K562 (cell line): Measurements from ENCODE around the gene FLII. TPM values are rescaled to one million over a fixed set of nuclear protein-coding genes. Genes with fewer than 3 reads are reported as not detected.

Experiments
- CEBPG ChIP-seq, 3 experiments: fragments of 200-800 bp in 1 of 3; sonication (Bioruptor generic) in 1 of 3; sonication (generic) in 1 of 3; formaldehyde crosslinking in 1 of 3; IDR thresholded peaks in 2 of 3; conservative IDR thresholded peaks in 1 of 3; 2 replicates each; pipeline versions ENCODE4 v1.6.1 to v1.8.0; 2016 to 2022; ENCODE audit warnings: missing compliant biosample characterization in 2 of 3, missing genetic modification characterization in 2 of 3, mild to moderate bottlenecking in 1 of 3, missing genetic modification reagents in 1 of 3
- GMEB1 ChIP-seq: fragments of 250-450 bp; sonication (Bioruptor Pico); IDR thresholded peaks from 2 replicates; pipeline ENCODE4 v1.4.0; 2020; ENCODE audit warnings: mild to moderate bottlenecking
- HOMEZ ChIP-seq: fragments of 250-450 bp; sonication (Bioruptor Pico); IDR thresholded peaks from 2 replicates; pipeline ENCODE4 v1.4.0; 2020; ENCODE audit warnings: mild to moderate bottlenecking, moderate library complexity
- SAP30 ChIP-seq: fragments of 200-600 bp; sonication (generic); IDR thresholded peaks from 2 replicates; pipeline ENCODE4 v1.6.1; 2012; ENCODE audit warnings: borderline replicate concordance, low read depth, mild to moderate bottlenecking, moderate library complexity, low read length, control low read depth, inconsistent platforms; ENCODE audit not compliant: insufficient read depth, poor library complexity, severe bottlenecking
- SIRT6 ChIP-seq: IDR thresholded peaks from one replicate; pipeline ENCODE4 v1.6.1; 2012; ENCODE audit warnings: low read depth, mild to moderate bottlenecking, control low read depth, inconsistent platforms, low read length, moderate library complexity
- SMAD4 ChIP-seq: fragments of 250-450 bp; sonication (Bioruptor Pico); conservative IDR thresholded peaks from 2 replicates; pipeline ENCODE4 v1.8.0; 2021; ENCODE audit warnings: inconsistent platforms, mild to moderate bottlenecking, moderate library complexity
- STAT6 ChIP-seq: sonication (generic); formaldehyde crosslinking; IDR thresholded peaks from 2 replicates; pipeline ENCODE4 v1.8.1; 2023; ENCODE audit warnings: mild to moderate bottlenecking, missing genetic modification reagents
- ZC3H4 ChIP-seq: sonication (generic); formaldehyde crosslinking; IDR thresholded peaks from 2 replicates; pipeline ENCODE4 v1.9.0; 2021; ENCODE audit warnings: missing genetic modification reagents, borderline replicate concordance
- polyA plus RNA-seq, 8 experiments: library from polyadenylated mRNA; depleted of rRNA in 4 of 8; stranded (reverse) in 5 of 8; unstranded in 3 of 8; fragments of >200 nt; fragmentation: Nextera tagmentation in 2 of 8; fragmentation: Illumina TruSeq in 1 of 8; extraction: Ambion mirVana in 2 of 8; extraction: Trizol in 1 of 8; gene quantifications; 2 replicates each; pipeline versions ENCODE4 v1.2.1 to v1.2.3, GENCODE V29; 2011 to 2014; ENCODE audit warnings: inconsistent platforms in 1 of 8, missing spikeins in 1 of 8
- total RNA-seq, 7 experiments: library from RNA; depleted of rRNA in 6 of 7; stranded (reverse); fragments of >200 nt in 6 of 7; fragmentation: Illumina TruSeq in 2 of 7; extraction: Trizol in 2 of 7; gene quantifications; 2 replicates each; pipeline versions ENCODE4 v1.2.1 to v1.2.3, GENCODE V29; 2011 to 2021; ENCODE audit warnings: low replicate concordance in 1 of 7

FLII gene
- total and polyA plus RNA-seq, 9 of the 15 experiments (the other 6 are each of a cell fraction or from before 2014, with no cell fraction given) = 11.7 to 126 (median 82.5) TPM

- no peak for TF ChIP-seq STAT6
- TF ChIP-seq HOMEZ (CRISPR knock-in tag) = no peak
- no peak for TF ChIP-seq CEBPG (CRISPR knock-in tag; IDR thresholded peaks at IDR 0.05)
- TF ChIP-seq CEBPG (tag; conservative IDR thresholded peaks at IDR 0.05 in 1 of 2, IDR thresholded peaks at IDR 0.05 in 1 of 2) = no peak
- TF ChIP-seq GMEB1 (CRISPR knock-in tag) = 0 out of 2 replicates have a peak, but pooled peaks have one; percentile 24
- no peak for TF ChIP-seq ZC3H4 (CRISPR knock-in tag)
- TF ChIP-seq SMAD4 = no peak
- no peak for TF ChIP-seq SIRT6
- TF ChIP-seq SAP30 = no peak
Measured at GRCh38 chr17:18260332-18261145, 2.0 kb upstream of the FLII start, which contains the start of gene MIEF2 (continued).
